Transverse colon (tissue), 3 donors: ENCODE data around the gene MAP4K1.

Experiments
- POLR2A ChIP-seq: fragments of 450-650 bp; IDR thresholded peaks from one replicate; pipeline ENCODE4 v1.6.1; 2016; ENCODE audit warnings: antibody characterized with exemption, mild to moderate bottlenecking, moderate library complexity
- TF ChIP-seq, protein P1 (sequence below), 5 experiments: fragments of 200-600 bp in 3 of 5; fragments of 450-650 bp in 2 of 5; sonication (generic) in 3 of 5; IDR thresholded peaks; 1 replicate in 2 of 5; 2 replicates in 3 of 5; pipeline ENCODE4 v1.5.1; 2016 to 2017; ENCODE audit warnings: antibody characterized with exemption in 5 of 5, inconsistent platforms in 3 of 5, mild to moderate bottlenecking in 2 of 5, moderate library complexity in 1 of 5

- TF ChIP-seq, protein P1, sequence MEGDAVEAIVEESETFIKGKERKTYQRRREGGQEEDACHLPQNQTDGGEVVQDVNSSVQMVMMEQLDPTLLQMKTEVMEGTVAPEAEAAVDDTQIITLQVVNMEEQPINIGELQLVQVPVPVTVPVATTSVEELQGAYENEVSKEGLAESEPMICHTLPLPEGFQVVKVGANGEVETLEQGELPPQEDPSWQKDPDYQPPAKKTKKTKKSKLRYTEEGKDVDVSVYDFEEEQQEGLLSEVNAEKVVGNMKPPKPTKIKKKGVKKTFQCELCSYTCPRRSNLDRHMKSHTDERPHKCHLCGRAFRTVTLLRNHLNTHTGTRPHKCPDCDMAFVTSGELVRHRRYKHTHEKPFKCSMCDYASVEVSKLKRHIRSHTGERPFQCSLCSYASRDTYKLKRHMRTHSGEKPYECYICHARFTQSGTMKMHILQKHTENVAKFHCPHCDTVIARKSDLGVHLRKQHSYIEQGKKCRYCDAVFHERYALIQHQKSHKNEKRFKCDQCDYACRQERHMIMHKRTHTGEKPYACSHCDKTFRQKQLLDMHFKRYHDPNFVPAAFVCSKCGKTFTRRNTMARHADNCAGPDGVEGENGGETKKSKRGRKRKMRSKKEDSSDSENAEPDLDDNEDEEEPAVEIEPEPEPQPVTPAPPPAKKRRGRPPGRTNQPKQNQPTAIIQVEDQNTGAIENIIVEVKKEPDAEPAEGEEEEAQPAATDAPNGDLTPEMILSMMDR (IDR thresholded peaks at IDR 0.05): peak in 1 of 5 experiments; percentile 52
- TF ChIP-seq POLR2A: no peak
Observed at GRCh38 chr19:38544569-38545315, 73.0 kb downstream of the MAP4K1 start.
